Uterus (tissue), 2 donors: Measurements from ENCODE around the gene TNFRSF18.

Experiments used
- POLR2A ChIP-seq, 2 donors: fragments of 450-650 bp; IDR thresholded peaks; one replicate each; pipeline ENCODE4 v1.6.1; 2016; ENCODE audit warnings: antibody characterized with exemption in 2 of 2, mild to moderate bottlenecking in 1 of 2, moderate library complexity in 1 of 2
- TF ChIP-seq, protein P1 (sequence below), 4 experiments: fragments of 200-600 bp in 2 of 4; fragments of 450-650 bp in 2 of 4; sonication (generic) in 2 of 4; IDR thresholded peaks; one replicate each; pipeline ENCODE4 v1.5.1; 2016 to 2019; ENCODE audit warnings: antibody characterized with exemption in 4 of 4, mild to moderate bottlenecking in 2 of 4, moderate library complexity in 1 of 4

DNA sequence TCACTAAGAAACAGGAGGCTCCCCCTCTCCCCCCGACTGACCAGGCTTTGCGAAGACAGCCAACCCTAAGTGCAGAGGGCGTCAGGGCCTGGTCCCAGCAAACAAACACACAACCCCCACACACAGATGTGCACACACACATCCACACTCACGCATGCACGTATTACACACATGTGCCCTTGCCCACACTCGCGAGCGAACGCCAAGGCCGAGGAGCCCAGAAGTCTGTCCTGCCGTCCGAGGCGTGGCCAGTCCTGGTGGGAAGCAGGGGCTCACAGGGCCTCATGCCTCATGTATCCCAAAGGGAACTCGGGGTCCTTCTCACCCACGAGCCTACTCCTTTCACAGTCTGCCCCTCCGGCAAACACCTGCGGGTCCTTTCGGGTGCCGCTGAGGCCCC, 23.4 kb upstream of the TNFRSF18 start:
- TF ChIP-seq, protein P1, sequence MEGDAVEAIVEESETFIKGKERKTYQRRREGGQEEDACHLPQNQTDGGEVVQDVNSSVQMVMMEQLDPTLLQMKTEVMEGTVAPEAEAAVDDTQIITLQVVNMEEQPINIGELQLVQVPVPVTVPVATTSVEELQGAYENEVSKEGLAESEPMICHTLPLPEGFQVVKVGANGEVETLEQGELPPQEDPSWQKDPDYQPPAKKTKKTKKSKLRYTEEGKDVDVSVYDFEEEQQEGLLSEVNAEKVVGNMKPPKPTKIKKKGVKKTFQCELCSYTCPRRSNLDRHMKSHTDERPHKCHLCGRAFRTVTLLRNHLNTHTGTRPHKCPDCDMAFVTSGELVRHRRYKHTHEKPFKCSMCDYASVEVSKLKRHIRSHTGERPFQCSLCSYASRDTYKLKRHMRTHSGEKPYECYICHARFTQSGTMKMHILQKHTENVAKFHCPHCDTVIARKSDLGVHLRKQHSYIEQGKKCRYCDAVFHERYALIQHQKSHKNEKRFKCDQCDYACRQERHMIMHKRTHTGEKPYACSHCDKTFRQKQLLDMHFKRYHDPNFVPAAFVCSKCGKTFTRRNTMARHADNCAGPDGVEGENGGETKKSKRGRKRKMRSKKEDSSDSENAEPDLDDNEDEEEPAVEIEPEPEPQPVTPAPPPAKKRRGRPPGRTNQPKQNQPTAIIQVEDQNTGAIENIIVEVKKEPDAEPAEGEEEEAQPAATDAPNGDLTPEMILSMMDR (IDR thresholded peaks at IDR 0.05): no peak
- no peak for TF ChIP-seq POLR2A (IDR thresholded peaks at IDR 0.05)
